Endothelial cell of umbilical vein (primary cell): Measurements from ENCODE around the gene NOTCH1. TPM values are rescaled to one million over a fixed set of nuclear protein-coding genes. Genes with fewer than 3 reads are reported as not detected.

Experiments
- BruUV-seq: library from RNA; stranded (reverse); fragments of 400-500 nt; replicated peaks from 2 replicates; lab custom pipeline; 2021; lab: Mats Ljungman, UMichigan
- CTCF ChIA-PET: fragments of 300-600, 350-600 bp; sonication (Branson Sonifier 250); formaldehyde crosslinking; loops from one replicate; lab custom pipeline; 2021; ENCODE audit warnings: antibody characterized with exemption, inconsistent platforms; lab: Charles Lee
- POLR2A ChIA-PET: fragments of 300-600, 350-600 bp; sonication (Branson Sonifier 250); formaldehyde crosslinking; loops from one replicate; lab custom pipeline; 2021; ENCODE audit warnings: antibody characterized with exemption, inconsistent platforms; lab: Charles Lee
- DNase-seq: peaks from one replicate; pipeline ENCODE4 v3.0.0-alpha.2; 2011; ENCODE audit warnings: low read depth, low spot score
- FAIRE-seq: peaks from 2 replicates; lab custom pipeline; 2011; peaks lifted over from hg19 to GRCh38; lab: Jason Lieb, UNC
- H2AFZ ChIP-seq: 2 replicates; pipeline ENCODE4 v1.6.0; 2012; ENCODE audit warnings: low read depth, low read length, control low read depth, inconsistent platforms
- H3K27ac ChIP-seq: 2 replicates; pipeline ENCODE4 v1.5.1; 2011; ENCODE audit warnings: low read depth, mild to moderate bottlenecking, control low read depth, low read length, moderate library complexity; ENCODE audit not compliant: insufficient read depth
- H3K27me3 ChIP-seq, 2 experiments: 2 replicates each; pipeline versions ENCODE4 v1.6.0 to v1.6.1; 2011; ENCODE audit warnings: low read length in 2 of 2, mixed read lengths in 1 of 2; ENCODE audit not compliant: control insufficient read depth in 2 of 2, insufficient read depth in 2 of 2
- H3K36me3 ChIP-seq, 2 experiments: 2 replicates in 1 of 2; 3 replicates in 1 of 2; pipeline ENCODE4 v1.5.1; 2011; ENCODE audit warnings: low read length in 2 of 2, mild to moderate bottlenecking in 1 of 2, moderate library complexity in 1 of 2; ENCODE audit not compliant: control insufficient read depth in 2 of 2, insufficient read depth in 2 of 2; ENCODE audit errors: extremely low read depth in 1 of 2
- H3K4me1 ChIP-seq: 3 replicates; pipeline ENCODE4 v1.5.1; 2011; ENCODE audit warnings: mild to moderate bottlenecking, low read length; ENCODE audit not compliant: control insufficient read depth, insufficient read depth; ENCODE audit errors: extremely low read depth
- H3K4me2 ChIP-seq: 2 replicates; pipeline ENCODE4 v1.6.1; 2011; ENCODE audit warnings: low read length, control low read depth, mixed read lengths; ENCODE audit not compliant: insufficient read depth
- H3K4me3 ChIP-seq, 3 experiments: fragments of 200-600 bp in 1 of 3; sonication (generic), shearing (Covaris generic) in 1 of 3; replicated peaks in 1 of 3; 2 replicates each; pipeline ENCODE4 v1.5.1; 2011 to 2016; ENCODE audit warnings: control low read depth in 3 of 3, low read length in 3 of 3, mild to moderate bottlenecking in 2 of 3, inconsistent platforms in 1 of 3, low read depth in 1 of 3, moderate library complexity in 1 of 3; ENCODE audit not compliant: insufficient read depth in 1 of 3
- H3K79me2 ChIP-seq: 2 replicates; pipeline ENCODE4 v1.6.0; 2012; ENCODE audit warnings: low read length, inconsistent platforms; ENCODE audit not compliant: control insufficient read depth, insufficient read depth
- H3K9ac ChIP-seq: replicated peaks from 2 replicates; pipeline ENCODE3; 2011; ENCODE audit warnings: low read length, control low read depth; ENCODE audit not compliant: insufficient read depth; ENCODE audit errors: extremely low read depth
- H3K9me1 ChIP-seq: replicated peaks from 3 replicates; pipeline ENCODE4 v1.6.0; 2011; ENCODE audit warnings: mild to moderate bottlenecking, low read length; ENCODE audit not compliant: control insufficient read depth, insufficient read depth; ENCODE audit errors: extremely low read depth
- H3K9me3 ChIP-seq: replicated peaks from 2 replicates; pipeline ENCODE4 v1.5.1; 2012; ENCODE audit warnings: low read length, inconsistent platforms; ENCODE audit not compliant: control insufficient read depth, insufficient read depth
- H4K20me1 ChIP-seq: replicated peaks from 2 replicates; pipeline ENCODE3; 2011; ENCODE audit warnings: mild to moderate bottlenecking, low read length; ENCODE audit not compliant: control insufficient read depth, insufficient read depth; ENCODE audit errors: extremely low read depth
- CTCF ChIP-seq, 2 donors: IDR thresholded peaks; 1 replicate in 1 of 2; 2 replicates in 1 of 2; pipeline ENCODE4 v1.5.1; 2011; ENCODE audit warnings: low read length in 2 of 2, mild to moderate bottlenecking in 2 of 2, moderate library complexity in 2 of 2, control low read depth in 1 of 2, inconsistent platforms in 1 of 2, low read depth in 1 of 2; ENCODE audit not compliant: insufficient read depth in 1 of 2; ENCODE audit errors: extremely low read depth in 1 of 2
- EZH2 ChIP-seq: IDR thresholded peaks from 2 replicates; pipeline ENCODE4 v1.6.1; 2012; ENCODE audit warnings: borderline replicate concordance, low read depth, mild to moderate bottlenecking, moderate library complexity, low read length, inconsistent platforms; ENCODE audit not compliant: severe bottlenecking
- FOS ChIP-seq: IDR thresholded peaks from 2 replicates; pipeline ENCODE4 v1.6.1; 2011; ENCODE audit warnings: mild to moderate bottlenecking, low read length, moderate library complexity, borderline replicate concordance; ENCODE audit not compliant: insufficient read depth
- GATA2 ChIP-seq: IDR thresholded peaks from 2 replicates; pipeline ENCODE4 v1.7.0; 2011; ENCODE audit warnings: low read depth, mild to moderate bottlenecking, moderate library complexity, mixed read lengths, low read length; ENCODE audit not compliant: insufficient read length, insufficient read depth
- JUN ChIP-seq: IDR thresholded peaks from 2 replicates; pipeline ENCODE4 v1.6.1; 2011; ENCODE audit warnings: borderline replicate concordance, low read depth; ENCODE audit not compliant: insufficient read length, insufficient read depth
- MAX ChIP-seq: IDR thresholded peaks from 2 replicates; pipeline ENCODE4 v1.6.1; 2011; ENCODE audit not compliant: insufficient read depth, insufficient read length
- MYC ChIP-seq: IDR thresholded peaks from one replicate; pipeline ENCODE4 v1.6.1; 2011; ENCODE audit warnings: mild to moderate bottlenecking, low read depth, low read length
- POLR2A ChIP-seq: IDR thresholded peaks from 2 replicates; pipeline ENCODE4 v1.6.1; 2012; ENCODE audit warnings: low read depth, mild to moderate bottlenecking, control low read depth, low read length
- POLR2AphosphoS5 ChIP-seq: IDR thresholded peaks from 2 replicates; pipeline ENCODE4 v1.6.1; 2012; ENCODE audit warnings: low read depth, mild to moderate bottlenecking, control low read depth, low read length, moderate library complexity; ENCODE audit not compliant: insufficient read depth
- dilution Hi-C: fragments of 300-500 bp; cut with MboI; formaldehyde crosslinking; loops from one replicate; pipeline ENCODE4 v1.15.0; 2019; ENCODE audit warnings: low sequenced_read_pairs; ENCODE audit not compliant: extremely low pct_ligation_motif_present
- intact Hi-C: fragments of 100-400 bp; cut with micrococcal nuclease; formaldehyde crosslinking; loops from one replicate; pipeline ENCODE4 v1.10.0; 2022
- polyA plus RNA-seq, 4 experiments: library from polyadenylated mRNA; depleted of rRNA in 3 of 4; stranded (reverse) in 3 of 4; unstranded in 1 of 4; fragments of >200 nt; gene quantifications; 2 replicates each; pipeline versions ENCODE4 v1.2.1 to v1.2.3, GENCODE V29; 2011 to 2012; ENCODE audit warnings: missing spikeins in 1 of 4
- total RNA-seq: library from RNA; stranded (reverse); gene quantifications from 2 replicates; pipeline ENCODE4 v1.2.3, GENCODE V29; 2021

Gene NOTCH1
- total and polyA plus RNA-seq, 2 donors (not counting 3 experiments of a cell fraction or from before 2014, with no cell fraction given): 31.7 to 153 TPM

- H3K79me2 ChIP-seq: peaks cover 92% of the 10 kb centered on the region
- no peak overlapping the region for H3K27ac ChIP-seq
- H3K4me3 ChIP-seq: no peak overlapping the region
- H3K9ac ChIP-seq: no peak overlapping the region
- no peaks in the 10 kb centered on the region for H3K27me3 ChIP-seq
- no TSS peak for BruUV-seq
- TF ChIP-seq MAX (no peak), POLR2A (no peak), JUN (no peak), CTCF (IDR thresholded peaks at IDR 0.05; ENCODE audit: extremely low read depth in 1 of 2, insufficient read depth in 1 of 2, low read depth in 1 of 2, low read length in 2 of 2) (no peak), GATA2 (no peak), FOS (no peak), MYC (no peak), EZH2 (no peak), POLR2AphosphoS5 (no peak)
- intact Hi-C loops (no loop called here), dilution Hi-C loops (no loop called here)
- peaks cover 32% of the 10 kb centered on the region for H3K4me1 ChIP-seq
- CTCF ChIA-PET: no interaction called here
- POLR2A ChIA-PET: no interaction called here
- FAIRE-seq (no peak), DNase-seq (no peak)
- no peak overlapping the region for H2AFZ ChIP-seq
- no peak overlapping the region for H3K4me2 ChIP-seq
- H3K9me1 ChIP-seq: no peaks in the 10 kb centered on the region
- peaks cover 9 to 25% of the 10 kb centered on the region in 2 experiments for H3K36me3 ChIP-seq
- H4K20me1 ChIP-seq: no peaks in the 10 kb centered on the region
- H3K9me3 ChIP-seq: no peaks in the 10 kb centered on the region
Observed at GRCh38 chr9:136526625-136527066, 19.2 kb downstream of the NOTCH1 start.
